Lung (tissue), 12 donors: ENCODE data around the gene DENND1A. TPM values are rescaled to one million over a fixed set of nuclear protein-coding genes. Genes with fewer than 3 reads are reported as not detected.

Experiments
- ATAC-seq: fragments of 200-7000 bp; cut with Tn5 transposase; one replicate; pipeline ENCODE4 v1.9.1; 2020; ENCODE audit warnings: moderate number of reproducible peaks; ENCODE audit not compliant: insufficient read depth, low FRiP score
- DNase-seq, 3 donors: peaks; one replicate each; pipeline ENCODE4 v3.0.0-alpha.2; 2013 to 2017
- H3K27ac ChIP-seq, 2 donors: one replicate each; pipeline ENCODE4 v1.5.1; 2013; ENCODE audit warnings: mild to moderate bottlenecking in 2 of 2, moderate library complexity in 2 of 2, control low read depth in 1 of 2, inconsistent platforms in 1 of 2, low read depth in 1 of 2, low read length in 1 of 2
- H3K27me3 ChIP-seq, 3 donors: one replicate each; pipeline ENCODE4 v1.5.1; 2013; ENCODE audit warnings: low read length in 2 of 3; ENCODE audit not compliant: control insufficient read depth in 3 of 3, insufficient read depth in 3 of 3
- H3K36me3 ChIP-seq, 4 donors: one replicate each; pipeline ENCODE4 v1.5.1; 2013; ENCODE audit warnings: low read length in 4 of 4, mild to moderate bottlenecking in 1 of 4, moderate library complexity in 1 of 4; ENCODE audit not compliant: control insufficient read depth in 4 of 4, insufficient read depth in 4 of 4
- H3K4me1 ChIP-seq, 5 donors: one replicate each; pipeline ENCODE4 v1.5.1; 2013; ENCODE audit warnings: low read length in 5 of 5, mild to moderate bottlenecking in 2 of 5, moderate library complexity in 1 of 5; ENCODE audit not compliant: control insufficient read depth in 5 of 5, insufficient read depth in 5 of 5
- H3K4me3 ChIP-seq: one replicate; pipeline ENCODE4 v1.5.1; 2013; ENCODE audit warnings: mild to moderate bottlenecking, control low read depth, moderate library complexity
- H3K9ac ChIP-seq, 2 donors: one replicate each; pipeline ENCODE4 v1.5.1; 2013; ENCODE audit warnings: low read length in 2 of 2, control low read depth in 1 of 2; ENCODE audit not compliant: insufficient read depth in 1 of 2
- H3K9me3 ChIP-seq, 4 donors: one replicate each; pipeline ENCODE4 v1.5.1; 2013; ENCODE audit warnings: low read length in 3 of 4, mild to moderate bottlenecking in 1 of 4, moderate library complexity in 1 of 4; ENCODE audit not compliant: control insufficient read depth in 4 of 4, insufficient read depth in 3 of 4
- WGBS, 2 donors: extraction: QIAGEN DNeasy Blood & Tissue Kit; methylation state at CpG; one replicate each; pipeline ENCODE4 v1.1.7; 2013; 5-methylcytosine and 5-hydroxymethylcytosine counted together
- polyA plus RNA-seq, 2 donors: library from polyadenylated mRNA; stranded (reverse); fragments of 200-250 nt; gene quantifications; one replicate each; pipeline ENCODE4 v1.2.1, GENCODE V29; 2013
- total RNA-seq, 2 donors: library from RNA; depleted of rRNA in 1 of 2; stranded (reverse); fragments of >200 nt in 1 of 2; gene quantifications; one replicate each; pipeline ENCODE4 v1.2.1, GENCODE V29; 2014 to 2021
- TF ChIP-seq, protein P1 (sequence below): IDR thresholded peaks from 2 replicates; pipeline ENCODE4 v1.5.1; 2012; ENCODE audit warnings: mild to moderate bottlenecking; ENCODE audit errors: control extremely low read depth, extremely low read depth
- donor health status: control.
- donor health status: control.
- donor health status: Bipolar disorder and iron deficiency.
- donor health status: healthy.
- donor health status: DM: yes; HTN: yes; CAD: no.

Gene DENND1A
- total and polyA plus RNA-seq, 4 donors: 5.7 to 29.8 (median 14.5) TPM

- ATAC-seq (no peak), DNase-seq (no peak)
- no peak overlapping the region for H3K9ac ChIP-seq
- H3K27ac ChIP-seq: no peak overlapping the region
- H3K4me3 ChIP-seq: no peak overlapping the region
- 97% methylated on average over 9 of the region's 9 CpGs for WGBS, 2 donors
- no peaks in the 10 kb centered on the region for H3K9me3 ChIP-seq
- H3K36me3 ChIP-seq: peaks cover 0 to 3% (median under 1%) of the 10 kb centered on the region in 4 donors
- H3K27me3 ChIP-seq: peaks cover 0 to 8% (median 2%) of the 10 kb centered on the region in 3 donors
- TF ChIP-seq, protein P1, sequence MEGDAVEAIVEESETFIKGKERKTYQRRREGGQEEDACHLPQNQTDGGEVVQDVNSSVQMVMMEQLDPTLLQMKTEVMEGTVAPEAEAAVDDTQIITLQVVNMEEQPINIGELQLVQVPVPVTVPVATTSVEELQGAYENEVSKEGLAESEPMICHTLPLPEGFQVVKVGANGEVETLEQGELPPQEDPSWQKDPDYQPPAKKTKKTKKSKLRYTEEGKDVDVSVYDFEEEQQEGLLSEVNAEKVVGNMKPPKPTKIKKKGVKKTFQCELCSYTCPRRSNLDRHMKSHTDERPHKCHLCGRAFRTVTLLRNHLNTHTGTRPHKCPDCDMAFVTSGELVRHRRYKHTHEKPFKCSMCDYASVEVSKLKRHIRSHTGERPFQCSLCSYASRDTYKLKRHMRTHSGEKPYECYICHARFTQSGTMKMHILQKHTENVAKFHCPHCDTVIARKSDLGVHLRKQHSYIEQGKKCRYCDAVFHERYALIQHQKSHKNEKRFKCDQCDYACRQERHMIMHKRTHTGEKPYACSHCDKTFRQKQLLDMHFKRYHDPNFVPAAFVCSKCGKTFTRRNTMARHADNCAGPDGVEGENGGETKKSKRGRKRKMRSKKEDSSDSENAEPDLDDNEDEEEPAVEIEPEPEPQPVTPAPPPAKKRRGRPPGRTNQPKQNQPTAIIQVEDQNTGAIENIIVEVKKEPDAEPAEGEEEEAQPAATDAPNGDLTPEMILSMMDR: no peak
- peaks cover 0 to 7% (median 0%) of the 10 kb centered on the region in 5 donors for H3K4me1 ChIP-seq
These were observed 274.1 kb downstream of the DENND1A start for GRCh38 chr9:123655681-123656423.

- WGBS, 2 donors: 92 to 93% methylated on average over 12 of the region's 12 CpGs
These were observed 274.8 kb downstream of the DENND1A start for GRCh38 chr9:123654994-123655637.

GRCh38 chr9:123654218-123654993 lies 275.5 kb downstream of the DENND1A start:
- ATAC-seq (no peak), DNase-seq (no peak)
- Histone ChIP-seq H3K27ac (no peak overlapping the region), H3K27me3 (peaks cover 0 to 8% (median 0%) of the 10 kb centered on the region in 3 donors), H3K9me3 (no peaks in the 10 kb centered on the region), H3K36me3 (peaks cover 0 to 3% (median 0%) of the 10 kb centered on the region in 4 donors), H3K4me1 (peaks cover 0 to 7% (median 0%) of the 10 kb centered on the region in 5 donors), H3K9ac (no peak overlapping the region), H3K4me3 (no peak overlapping the region)
- TF ChIP-seq, protein P1: no peak
- 93 to 94% methylated on average over 13 of the region's 13 CpGs for WGBS, 2 donors

More at GRCh38 chr9:123654994-123655637, 274.8 kb downstream of the DENND1A start:
- DNase-seq: no peak
- ATAC-seq: no peak
- Histone ChIP-seq H3K36me3 (peaks cover 0 to 3% (median 0%) of the 10 kb centered on the region in 4 donors), H3K9ac (no peak overlapping the region), H3K27ac (no peak overlapping the region), H3K4me3 (no peak overlapping the region), H3K9me3 (no peaks in the 10 kb centered on the region), H3K4me1 (peaks cover 0 to 7% (median 0%) of the 10 kb centered on the region in 5 donors), H3K27me3 (peaks cover 0 to 8% (median 0%) of the 10 kb centered on the region in 3 donors)
- TF ChIP-seq, protein P1: no peak
